Liver (tissue), 9 donors: ENCODE results near the gene NTM. TPM values are rescaled to one million over a fixed set of nuclear protein-coding genes. Genes with fewer than 3 reads are reported as not detected.

Experiments
- DNase-seq: peaks from one replicate; pipeline ENCODE4 v3.0.0-alpha.2; 2017; ENCODE audit warnings: low spot score
- H3K27ac ChIP-seq, 2 donors: one replicate each; pipeline ENCODE4 v1.7.0; 2013; ENCODE audit warnings: inconsistent platforms in 2 of 2, low read length in 2 of 2, control low read depth in 1 of 2, low read depth in 1 of 2, mild to moderate bottlenecking in 1 of 2
- H3K27me3 ChIP-seq, 4 donors: one replicate each; pipeline versions ENCODE4 v1.6.1 to v1.7.0; 2013; ENCODE audit warnings: low read length in 3 of 4, inconsistent platforms in 1 of 4, mild to moderate bottlenecking in 1 of 4, moderate library complexity in 1 of 4; ENCODE audit not compliant: control insufficient read depth in 4 of 4, insufficient read depth in 4 of 4
- H3K36me3 ChIP-seq, 4 donors: one replicate each; pipeline versions ENCODE4 v1.6.1 to v1.7.0; 2013; ENCODE audit warnings: low read length in 3 of 4, mild to moderate bottlenecking in 3 of 4, low read depth in 1 of 4, moderate library complexity in 1 of 4; ENCODE audit not compliant: control insufficient read depth in 4 of 4, insufficient read depth in 3 of 4
- H3K4me1 ChIP-seq, 4 donors: one replicate each; pipeline versions ENCODE4 v1.6.1 to v1.7.0; 2013; ENCODE audit warnings: low read length in 3 of 4, mild to moderate bottlenecking in 3 of 4, moderate library complexity in 1 of 4; ENCODE audit not compliant: control insufficient read depth in 4 of 4, insufficient read depth in 4 of 4
- H3K4me3 ChIP-seq, 3 donors: one replicate each; pipeline versions ENCODE4 v1.6.1 to v1.7.0; 2013; ENCODE audit warnings: low read length in 3 of 3, control low read depth in 1 of 3, low read depth in 1 of 3, mild to moderate bottlenecking in 1 of 3
- H3K9ac ChIP-seq, 2 donors: one replicate each; pipeline ENCODE4 v1.7.0; 2013; ENCODE audit warnings: low read length in 2 of 2, mild to moderate bottlenecking in 2 of 2, moderate library complexity in 2 of 2, control low read depth in 1 of 2, low read depth in 1 of 2
- H3K9me3 ChIP-seq, 4 donors: one replicate each; pipeline versions ENCODE4 v1.6.1 to v1.7.0; 2013; ENCODE audit warnings: low read length in 3 of 4; ENCODE audit not compliant: control insufficient read depth in 4 of 4
- ATF3 ChIP-seq: IDR thresholded peaks from 2 replicates; pipeline ENCODE4 v1.6.1; 2016; ENCODE audit warnings: antibody characterized with exemption
- EGR1 ChIP-seq, 2 donors: IDR thresholded peaks; 2 replicates each; pipeline ENCODE4 v1.6.1; 2016 to 2018; ENCODE audit warnings: antibody characterized with exemption in 2 of 2, low read depth in 2 of 2
- FOXA1 ChIP-seq: IDR thresholded peaks from 2 replicates; pipeline ENCODE4 v1.6.1; 2016; ENCODE audit warnings: antibody characterized with exemption
- FOXA2 ChIP-seq: IDR thresholded peaks from 2 replicates; pipeline ENCODE4 v1.6.1; 2016; ENCODE audit warnings: antibody characterized with exemption
- GABPA ChIP-seq, 2 donors: IDR thresholded peaks in 1 of 2; conservative IDR thresholded peaks in 1 of 2; 2 replicates each; pipeline ENCODE4 v1.6.1; 2016; ENCODE audit warnings: antibody characterized with exemption in 2 of 2, mild to moderate bottlenecking in 1 of 2, moderate library complexity in 1 of 2
- HNF4A ChIP-seq, 2 donors: conservative IDR thresholded peaks; 2 replicates each; pipeline ENCODE4 v1.6.1; 2016; ENCODE audit warnings: antibody characterized with exemption in 2 of 2, mild to moderate bottlenecking in 2 of 2
- HNF4G ChIP-seq: IDR thresholded peaks from 2 replicates; pipeline ENCODE4 v1.6.1; 2016; ENCODE audit warnings: antibody characterized with exemption
- JUND ChIP-seq, 2 donors: IDR thresholded peaks; 2 replicates each; pipeline ENCODE4 v1.6.1; 2016; ENCODE audit warnings: antibody characterized with exemption in 2 of 2
- MAX ChIP-seq: IDR thresholded peaks from 2 replicates; pipeline ENCODE4 v1.6.1; 2016; ENCODE audit warnings: antibody characterized with exemption
- NR2F2 ChIP-seq: IDR thresholded peaks from 2 replicates; pipeline ENCODE4 v1.6.1; 2016; ENCODE audit warnings: antibody characterized with exemption
- RAD21 ChIP-seq, 2 donors: IDR thresholded peaks; 2 replicates each; pipeline ENCODE4 v1.6.1; 2016; ENCODE audit warnings: antibody characterized with exemption in 2 of 2, mild to moderate bottlenecking in 2 of 2
- RXRA ChIP-seq, 2 donors: IDR thresholded peaks; 2 replicates each; pipeline ENCODE4 v1.6.1; 2017 to 2018; ENCODE audit warnings: antibody characterized with exemption in 2 of 2, mild to moderate bottlenecking in 1 of 2
- SP1 ChIP-seq: IDR thresholded peaks from 2 replicates; pipeline ENCODE4 v1.6.1; 2018; ENCODE audit warnings: antibody characterized with exemption, mild to moderate bottlenecking
- TAF1 ChIP-seq: conservative IDR thresholded peaks from 2 replicates; pipeline ENCODE4 v1.6.1; 2016; ENCODE audit warnings: antibody characterized with exemption, mild to moderate bottlenecking
- YY1 ChIP-seq: IDR thresholded peaks from 2 replicates; pipeline ENCODE4 v1.6.1; 2016; ENCODE audit warnings: antibody characterized with exemption, mild to moderate bottlenecking
- WGBS: extraction: QIAGEN DNeasy Blood & Tissue Kit; methylation state at CpG from one replicate; pipeline ENCODE4 v1.1.7; 2013; 5-methylcytosine and 5-hydroxymethylcytosine counted together
- polyA plus RNA-seq, 2 donors: library from polyadenylated mRNA; stranded (reverse) in 1 of 2; unstranded in 1 of 2; fragments of 200-250 nt in 1 of 2; fragments of >200 nt in 1 of 2; fragmentation: Nextera tagmentation in 1 of 2; extraction: Ambion mirVana in 1 of 2; gene quantifications; one replicate each; pipeline versions ENCODE4 v1.2.1 to v1.2.3, GENCODE V29; 2013 to 2015
- total RNA-seq, 2 donors: library from RNA; depleted of rRNA; stranded (reverse); fragments of >200 nt; gene quantifications; one replicate each; pipeline ENCODE4 v1.2.3, GENCODE V29; 2014
- TF ChIP-seq, protein P1 (sequence below): IDR thresholded peaks from 2 replicates; pipeline ENCODE4 v1.6.1; 2016; ENCODE audit warnings: antibody characterized with exemption
- TF ChIP-seq, protein P2 (sequence below): fragments of 150-350 bp; IDR thresholded peaks from 2 replicates; pipeline ENCODE4 v1.5.1; 2017; ENCODE audit warnings: improper control_type of control experiment, low read depth, low read length; ENCODE audit not compliant: missing input control
- TF ChIP-seq, protein P3 (sequence below): IDR thresholded peaks from 2 replicates; pipeline ENCODE4 v1.6.1; 2016; ENCODE audit warnings: antibody characterized with exemption, mild to moderate bottlenecking
- donor health status: healthy.
- donor health status: healthy.
- donor health status: healthy.
- donor health status: healthy.
- donor health status: healthy.

NTM gene
- total and polyA plus RNA-seq, 4 donors = 0.08 to 1.1 (median 0.08) TPM; not detected in 1

GRCh38 chr11:132139181-132139580 is 768.8 kb downstream of the NTM start:
- 70% methylated on average over 2 of the region's 2 CpGs for WGBS
- peaks cover 0 to 2% (median 0%) of the 10 kb centered on the region in 4 donors for H3K27me3 ChIP-seq
- H3K4me3 ChIP-seq = no peak overlapping the region
- no peak for DNase-seq
- no peak overlapping the region for H3K27ac ChIP-seq
- no peaks in the 10 kb centered on the region for H3K9me3 ChIP-seq
- TF ChIP-seq GABPA (IDR thresholded peaks at IDR 0.05 in 1 of 2, conservative IDR thresholded peaks at IDR 0.05 in 1 of 2) = no peak
- TF ChIP-seq NR2F2 = no peak
- no peak for TF ChIP-seq YY1
- no peak for TF ChIP-seq RAD21 (IDR thresholded peaks at IDR 0.05)
- TF ChIP-seq HNF4G = no peak
- no peak for TF ChIP-seq FOXA2
- no peak for TF ChIP-seq JUND (IDR thresholded peaks at IDR 0.05)
- no peak for TF ChIP-seq MAX
- TF ChIP-seq EGR1 (IDR thresholded peaks at IDR 0.05; ENCODE audit: low read depth in 2 of 2) = no peak
- TF ChIP-seq FOXA1 = no peak
- TF ChIP-seq, protein P1, sequence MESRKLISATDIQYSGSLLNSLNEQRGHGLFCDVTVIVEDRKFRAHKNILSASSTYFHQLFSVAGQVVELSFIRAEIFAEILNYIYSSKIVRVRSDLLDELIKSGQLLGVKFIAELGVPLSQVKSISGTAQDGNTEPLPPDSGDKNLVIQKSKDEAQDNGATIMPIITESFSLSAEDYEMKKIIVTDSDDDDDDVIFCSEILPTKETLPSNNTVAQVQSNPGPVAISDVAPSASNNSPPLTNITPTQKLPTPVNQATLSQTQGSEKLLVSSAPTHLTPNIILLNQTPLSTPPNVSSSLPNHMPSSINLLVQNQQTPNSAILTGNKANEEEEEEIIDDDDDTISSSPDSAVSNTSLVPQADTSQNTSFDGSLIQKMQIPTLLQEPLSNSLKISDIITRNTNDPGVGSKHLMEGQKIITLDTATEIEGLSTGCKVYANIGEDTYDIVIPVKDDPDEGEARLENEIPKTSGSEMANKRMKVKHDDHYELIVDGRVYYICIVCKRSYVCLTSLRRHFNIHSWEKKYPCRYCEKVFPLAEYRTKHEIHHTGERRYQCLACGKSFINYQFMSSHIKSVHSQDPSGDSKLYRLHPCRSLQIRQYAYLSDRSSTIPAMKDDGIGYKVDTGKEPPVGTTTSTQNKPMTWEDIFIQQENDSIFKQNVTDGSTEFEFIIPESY = no peak
- no peak for TF ChIP-seq SP1
- TF ChIP-seq HNF4A (conservative IDR thresholded peaks at IDR 0.05) = no peak
- TF ChIP-seq, protein P2, sequence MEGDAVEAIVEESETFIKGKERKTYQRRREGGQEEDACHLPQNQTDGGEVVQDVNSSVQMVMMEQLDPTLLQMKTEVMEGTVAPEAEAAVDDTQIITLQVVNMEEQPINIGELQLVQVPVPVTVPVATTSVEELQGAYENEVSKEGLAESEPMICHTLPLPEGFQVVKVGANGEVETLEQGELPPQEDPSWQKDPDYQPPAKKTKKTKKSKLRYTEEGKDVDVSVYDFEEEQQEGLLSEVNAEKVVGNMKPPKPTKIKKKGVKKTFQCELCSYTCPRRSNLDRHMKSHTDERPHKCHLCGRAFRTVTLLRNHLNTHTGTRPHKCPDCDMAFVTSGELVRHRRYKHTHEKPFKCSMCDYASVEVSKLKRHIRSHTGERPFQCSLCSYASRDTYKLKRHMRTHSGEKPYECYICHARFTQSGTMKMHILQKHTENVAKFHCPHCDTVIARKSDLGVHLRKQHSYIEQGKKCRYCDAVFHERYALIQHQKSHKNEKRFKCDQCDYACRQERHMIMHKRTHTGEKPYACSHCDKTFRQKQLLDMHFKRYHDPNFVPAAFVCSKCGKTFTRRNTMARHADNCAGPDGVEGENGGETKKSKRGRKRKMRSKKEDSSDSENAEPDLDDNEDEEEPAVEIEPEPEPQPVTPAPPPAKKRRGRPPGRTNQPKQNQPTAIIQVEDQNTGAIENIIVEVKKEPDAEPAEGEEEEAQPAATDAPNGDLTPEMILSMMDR = no peak
- no peak for TF ChIP-seq RXRA (IDR thresholded peaks at IDR 0.05)
- TF ChIP-seq, protein P3, sequence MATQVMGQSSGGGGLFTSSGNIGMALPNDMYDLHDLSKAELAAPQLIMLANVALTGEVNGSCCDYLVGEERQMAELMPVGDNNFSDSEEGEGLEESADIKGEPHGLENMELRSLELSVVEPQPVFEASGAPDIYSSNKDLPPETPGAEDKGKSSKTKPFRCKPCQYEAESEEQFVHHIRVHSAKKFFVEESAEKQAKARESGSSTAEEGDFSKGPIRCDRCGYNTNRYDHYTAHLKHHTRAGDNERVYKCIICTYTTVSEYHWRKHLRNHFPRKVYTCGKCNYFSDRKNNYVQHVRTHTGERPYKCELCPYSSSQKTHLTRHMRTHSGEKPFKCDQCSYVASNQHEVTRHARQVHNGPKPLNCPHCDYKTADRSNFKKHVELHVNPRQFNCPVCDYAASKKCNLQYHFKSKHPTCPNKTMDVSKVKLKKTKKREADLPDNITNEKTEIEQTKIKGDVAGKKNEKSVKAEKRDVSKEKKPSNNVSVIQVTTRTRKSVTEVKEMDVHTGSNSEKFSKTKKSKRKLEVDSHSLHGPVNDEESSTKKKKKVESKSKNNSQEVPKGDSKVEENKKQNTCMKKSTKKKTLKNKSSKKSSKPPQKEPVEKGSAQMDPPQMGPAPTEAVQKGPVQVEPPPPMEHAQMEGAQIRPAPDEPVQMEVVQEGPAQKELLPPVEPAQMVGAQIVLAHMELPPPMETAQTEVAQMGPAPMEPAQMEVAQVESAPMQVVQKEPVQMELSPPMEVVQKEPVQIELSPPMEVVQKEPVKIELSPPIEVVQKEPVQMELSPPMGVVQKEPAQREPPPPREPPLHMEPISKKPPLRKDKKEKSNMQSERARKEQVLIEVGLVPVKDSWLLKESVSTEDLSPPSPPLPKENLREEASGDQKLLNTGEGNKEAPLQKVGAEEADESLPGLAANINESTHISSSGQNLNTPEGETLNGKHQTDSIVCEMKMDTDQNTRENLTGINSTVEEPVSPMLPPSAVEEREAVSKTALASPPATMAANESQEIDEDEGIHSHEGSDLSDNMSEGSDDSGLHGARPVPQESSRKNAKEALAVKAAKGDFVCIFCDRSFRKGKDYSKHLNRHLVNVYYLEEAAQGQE = no peak
- no peak for TF ChIP-seq TAF1
- TF ChIP-seq ATF3 = no peak
- H3K4me1 ChIP-seq = no peaks in the 10 kb centered on the region
- no peak overlapping the region for H3K9ac ChIP-seq
- no peaks in the 10 kb centered on the region for H3K36me3 ChIP-seq

- no peak overlapping the region for H3K4me3 ChIP-seq
- H3K4me1 ChIP-seq = no peaks in the 10 kb centered on the region
- no peak for DNase-seq
- H3K9me3 ChIP-seq = no peaks in the 10 kb centered on the region
- H3K36me3 ChIP-seq = no peaks in the 10 kb centered on the region
- no peak overlapping the region for H3K9ac ChIP-seq
- TF ChIP-seq, protein P2 = no peak
- WGBS = 56% methylated on average over 3 of the region's 3 CpGs
- H3K27me3 ChIP-seq = peaks cover 0 to 2% (median 0%) of the 10 kb centered on the region in 4 donors
- H3K27ac ChIP-seq = no peak overlapping the region
Observed at GRCh38 chr11:132140056-132140455, 769.6 kb downstream of the NTM start.
